22Rv1 (cell line): Measurements from ENCODE around the gene SND1.

Experiments used
- CTCF ChIP-seq: fragments of 450-650 bp; IDR thresholded peaks from 2 replicates; pipeline ENCODE4 v1.5.1; 2017; ENCODE audit warnings: mild to moderate bottlenecking
- ZFX ChIP-seq: fragments of 450-650 bp; IDR thresholded peaks from 2 replicates; pipeline ENCODE4 v1.6.1; 2017; ENCODE audit warnings: antibody characterized with exemption, borderline replicate concordance

GRCh38 chr7:127628445-127628844 is 23.5 kb upstream of the SND1 start:
- TF ChIP-seq CTCF (no peak), ZFX (no peak)
